Stimulated activated naive CD4-positive, alpha-beta T cell treated with Interleukin-2 at 50 U/mL for 16 hours (primary cell): ENCODE data around the gene DNMBP.
"Not testable (repeated sequence)": the region's sequence is repeated elsewhere in the genome, so short reads cannot be mapped to it uniquely, and the experiment has no call there.

Experiments used
- DNase-seq: peaks from one replicate; lab custom pipeline; 2025; lab: John Stamatoyannopoulos, UW

Gene DNMBP

DNA sequence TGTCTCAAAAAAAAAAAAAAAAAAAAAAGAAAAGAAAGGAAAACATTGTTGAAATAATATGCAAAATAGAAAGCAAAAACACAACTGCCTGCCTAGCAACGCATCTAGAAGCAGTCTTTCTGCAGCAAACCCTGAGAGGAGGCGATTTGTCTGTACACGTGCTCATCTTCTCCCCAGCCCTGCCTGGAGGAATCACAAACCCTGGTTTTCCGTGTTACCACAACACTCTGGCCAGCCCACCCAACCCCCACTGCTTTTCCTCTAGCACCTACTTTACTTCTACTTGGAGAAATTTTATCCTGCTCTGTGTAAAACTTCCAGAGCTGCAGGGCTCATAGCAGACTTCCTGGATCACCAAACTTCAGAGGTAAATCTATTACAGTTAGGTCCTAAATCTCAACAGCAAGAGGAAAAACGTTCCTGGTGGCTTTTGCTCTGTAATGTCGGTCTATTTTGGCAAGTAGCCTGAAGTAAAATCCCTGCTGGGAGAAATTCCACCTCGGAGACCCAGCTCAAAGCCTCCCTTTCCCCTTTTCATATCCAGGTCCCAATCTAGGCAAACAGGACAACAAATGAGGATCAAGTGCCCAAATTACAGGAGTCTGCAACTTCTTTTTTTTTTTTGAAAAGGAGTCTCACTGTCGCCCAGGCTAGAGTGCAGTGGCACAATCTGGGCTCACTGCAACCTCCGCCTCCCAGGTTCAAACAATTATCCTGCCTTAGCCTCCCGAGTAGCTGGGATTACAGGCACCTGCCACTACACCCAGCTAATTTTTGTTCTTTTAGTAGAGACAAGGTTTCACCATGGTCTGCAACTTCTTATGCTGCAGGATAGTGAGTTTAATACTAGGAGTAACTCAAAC is 91.6 kb downstream of the DNMBP start:
- no peak for DNase-seq

DNA sequence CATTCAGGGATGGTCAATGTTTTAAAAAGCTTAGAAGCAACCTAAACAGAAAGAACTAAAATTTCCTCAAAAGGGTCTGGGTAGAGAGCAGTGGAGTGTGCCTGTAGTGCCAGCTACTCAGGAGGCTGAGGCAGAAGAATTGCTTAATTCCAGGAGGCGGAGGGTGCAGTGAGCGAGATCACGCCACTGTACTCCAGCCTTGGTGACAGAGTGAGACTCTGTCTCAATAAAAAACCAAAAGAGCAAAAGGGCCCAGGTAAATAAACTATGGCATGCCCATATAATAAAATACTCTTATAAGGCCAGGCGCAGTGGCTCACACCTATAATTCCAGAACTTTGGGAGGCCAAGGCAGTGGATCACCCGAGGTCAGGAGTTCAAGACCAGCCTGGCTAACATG is 93.0 kb downstream of the DNMBP start:
- DNase-seq = no peak

DNA sequence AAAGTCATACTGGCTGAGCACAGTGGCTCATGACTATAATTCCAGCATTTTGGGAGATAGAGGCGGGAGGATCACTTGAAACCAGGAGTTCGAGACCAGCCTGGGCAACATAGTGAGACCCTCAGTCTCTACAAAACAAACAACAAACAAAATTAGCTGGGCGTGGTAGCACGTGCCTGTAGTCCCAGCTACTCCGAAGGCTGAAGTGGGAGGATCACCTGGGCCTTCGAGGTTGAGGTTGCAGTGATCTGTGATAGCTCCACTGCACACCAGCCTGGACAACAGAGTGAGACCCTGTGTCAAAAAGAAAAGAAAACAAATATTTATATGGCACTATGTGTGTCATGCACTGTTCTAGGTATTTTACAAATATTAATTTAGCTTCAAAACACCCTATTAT is 94.3 kb downstream of the DNMBP start:
- no peak for DNase-seq

DNA sequence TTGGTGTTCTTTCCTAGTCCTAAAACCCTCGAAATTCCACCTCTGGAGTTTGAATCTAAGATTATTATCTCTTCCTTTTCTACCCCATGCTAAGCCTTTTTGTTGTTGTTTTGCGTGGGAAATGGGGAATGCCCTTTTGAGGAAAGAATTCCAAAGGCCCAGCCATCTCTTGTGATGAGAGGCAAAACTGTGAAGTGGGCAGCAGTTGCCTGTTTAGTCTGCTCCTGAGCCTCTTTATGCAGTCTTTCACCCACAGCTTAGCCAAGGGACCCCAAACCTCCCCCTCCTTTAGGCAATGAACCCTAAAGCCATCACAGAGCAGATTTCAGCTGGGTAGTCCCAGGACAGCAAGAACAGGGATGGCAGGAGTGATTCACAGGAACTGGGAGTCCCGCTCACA is 95.5 kb downstream of the DNMBP start:
- DNase-seq = no peak

DNA sequence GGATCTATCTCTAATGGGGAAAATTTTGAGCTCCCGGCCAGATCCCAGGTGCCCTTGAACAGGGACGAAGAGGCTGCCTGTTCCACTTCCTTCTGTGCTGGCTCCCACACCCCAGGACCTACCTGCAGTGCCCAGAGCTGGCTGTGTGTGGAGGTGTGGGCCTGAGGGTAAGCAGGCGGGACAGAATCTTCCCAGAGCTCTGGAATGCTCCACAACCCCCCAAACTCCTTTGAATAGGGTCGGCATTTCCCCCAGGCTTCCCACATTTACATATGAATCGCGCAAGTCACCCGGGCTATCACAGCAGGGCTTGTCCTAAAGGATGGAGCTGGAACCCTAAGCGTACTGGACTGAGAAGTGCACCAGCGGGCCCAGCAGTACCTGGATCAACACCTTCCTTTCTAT is 95.9 kb downstream of the DNMBP start:
- DNase-seq = no peak

DNA sequence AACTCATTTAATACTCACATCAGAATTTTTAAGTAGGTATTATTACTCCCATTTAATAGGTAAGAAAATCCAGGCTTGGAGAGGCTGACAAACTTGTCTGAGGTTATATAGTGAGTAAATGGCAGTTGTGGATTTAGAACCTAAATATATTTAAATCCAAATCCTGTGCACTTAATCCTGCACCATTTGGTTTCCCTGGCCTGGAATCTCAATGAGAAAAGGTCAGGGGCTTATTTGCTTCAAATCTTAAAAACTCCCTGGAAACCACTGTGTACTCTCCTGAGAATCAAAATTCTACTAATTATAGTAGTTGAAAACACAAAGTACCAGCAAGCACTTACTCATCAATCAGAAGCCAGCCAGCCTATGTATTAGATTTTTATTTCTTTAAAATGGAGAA is 97.7 kb downstream of the DNMBP start:
- DNase-seq = no peak

DNA sequence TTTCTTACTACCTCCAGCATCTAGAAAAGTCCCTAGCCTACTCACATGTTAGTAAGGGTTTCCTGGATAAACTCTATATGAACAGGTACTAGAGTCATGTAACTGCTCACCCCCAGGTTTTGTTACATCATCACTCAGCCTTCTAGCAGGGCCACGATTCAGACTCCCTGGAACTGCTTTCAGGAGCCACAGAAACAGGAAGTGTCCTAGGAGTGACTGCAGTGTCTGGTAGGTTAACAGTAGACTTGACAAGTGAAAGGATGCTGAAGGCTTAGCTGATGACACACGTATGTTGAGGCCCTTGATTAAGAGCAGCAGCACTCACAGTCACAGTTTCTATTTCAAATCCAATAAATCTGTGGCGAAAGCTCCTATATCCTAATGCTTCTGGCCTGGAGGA is 101.2 kb downstream of the DNMBP start:
- DNase-seq = no peak

DNA sequence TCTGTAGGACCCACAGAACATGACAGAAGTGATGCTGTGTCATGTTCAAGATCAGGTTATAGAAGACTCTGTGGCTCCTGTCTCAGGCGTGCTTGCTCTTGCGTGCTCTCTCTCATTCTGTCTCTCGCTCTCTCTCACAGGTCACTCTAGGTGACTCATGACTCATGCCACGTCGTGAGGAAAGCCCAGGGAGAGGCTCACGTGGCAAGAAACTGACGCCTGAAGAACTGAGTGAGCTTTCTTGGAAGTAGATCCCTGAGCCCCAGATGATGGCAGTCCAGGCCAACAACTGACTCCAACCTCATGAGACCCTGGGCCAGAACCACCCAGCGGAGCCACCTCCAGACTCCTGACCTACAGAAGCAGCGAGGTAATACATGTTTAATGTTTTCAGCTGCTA is 103.3 kb downstream of the DNMBP start:
- no peak for DNase-seq

DNA sequence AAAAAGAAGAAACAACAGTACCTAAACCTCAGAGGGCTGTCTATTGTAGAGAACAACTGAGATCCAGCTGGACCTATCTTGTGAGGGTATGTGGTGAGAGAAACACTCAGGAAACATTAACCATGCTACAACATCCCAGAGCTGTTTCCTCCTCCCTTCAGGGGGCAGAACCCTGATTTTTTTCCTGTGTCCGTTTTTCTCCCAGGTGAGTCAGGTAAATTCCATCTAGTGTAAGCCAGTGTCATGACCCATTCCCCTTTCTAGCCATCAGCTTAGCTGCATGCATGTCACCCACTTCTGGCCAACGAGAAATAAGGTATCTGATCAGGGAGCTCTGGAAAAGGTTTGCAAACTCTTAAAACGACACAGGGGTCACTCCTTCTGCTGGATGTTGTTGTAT is 103.8 kb downstream of the DNMBP start:
- no peak for DNase-seq

DNA sequence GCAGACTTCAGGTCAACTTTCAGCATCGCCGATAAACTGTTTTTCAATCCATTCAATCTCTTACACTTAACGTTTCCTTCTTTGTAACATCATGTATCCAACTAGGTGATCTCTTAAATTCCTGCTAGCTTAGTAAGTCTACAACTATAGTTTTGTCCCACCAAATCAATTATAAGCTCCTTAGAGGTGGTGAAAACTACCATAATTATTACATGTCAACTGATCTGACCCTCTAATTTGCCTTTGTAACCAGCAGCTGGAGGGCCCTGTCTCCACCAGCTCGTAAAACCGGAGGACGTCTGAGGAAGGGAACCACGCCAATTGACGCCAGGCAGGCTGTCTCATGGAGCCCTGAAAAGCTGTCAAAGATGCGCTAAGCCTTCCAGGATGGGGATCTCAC is 113.9 kb downstream of the DNMBP start:
- no peak for DNase-seq

DNA sequence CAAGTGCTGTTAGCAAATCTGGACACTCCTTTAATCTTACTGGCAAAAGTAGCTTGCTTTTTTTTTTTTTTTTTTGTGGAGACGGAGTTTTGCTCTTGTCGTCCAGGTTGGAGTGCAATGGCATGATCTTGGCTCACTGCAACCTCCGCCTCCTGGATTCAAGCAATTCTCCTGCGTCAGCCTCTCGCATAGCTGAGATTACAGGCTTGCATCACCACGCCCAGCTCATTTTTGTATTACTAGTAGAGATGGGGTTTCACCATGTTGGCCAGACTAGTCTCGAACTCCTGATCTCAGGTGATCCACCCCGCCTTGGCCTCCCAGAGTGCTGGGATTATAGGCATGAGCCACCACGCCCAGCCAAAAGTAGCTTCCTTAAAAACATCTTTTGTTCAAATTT is 114.7 kb downstream of the DNMBP start:
- DNase-seq = not testable (repeated sequence)

DNA sequence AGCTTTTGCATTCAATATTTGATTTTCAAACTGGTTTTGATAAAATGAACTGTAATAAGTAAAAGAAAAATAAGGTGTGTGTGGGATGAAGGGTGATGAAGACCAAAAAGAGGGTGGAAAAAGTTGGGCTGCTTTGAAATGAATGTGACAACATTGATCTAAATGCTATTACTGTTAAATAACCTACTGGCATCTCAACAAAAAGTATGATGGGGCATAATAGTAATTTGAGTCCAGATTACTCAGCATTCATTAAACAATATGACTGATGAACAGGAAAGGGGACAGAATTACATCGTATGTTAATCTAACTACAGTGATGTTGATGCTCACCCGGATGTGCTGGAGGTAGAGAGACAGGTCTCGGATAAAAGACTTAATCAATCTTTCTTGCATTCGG is 115.1 kb downstream of the DNMBP start:
- no peak for DNase-seq

DNA sequence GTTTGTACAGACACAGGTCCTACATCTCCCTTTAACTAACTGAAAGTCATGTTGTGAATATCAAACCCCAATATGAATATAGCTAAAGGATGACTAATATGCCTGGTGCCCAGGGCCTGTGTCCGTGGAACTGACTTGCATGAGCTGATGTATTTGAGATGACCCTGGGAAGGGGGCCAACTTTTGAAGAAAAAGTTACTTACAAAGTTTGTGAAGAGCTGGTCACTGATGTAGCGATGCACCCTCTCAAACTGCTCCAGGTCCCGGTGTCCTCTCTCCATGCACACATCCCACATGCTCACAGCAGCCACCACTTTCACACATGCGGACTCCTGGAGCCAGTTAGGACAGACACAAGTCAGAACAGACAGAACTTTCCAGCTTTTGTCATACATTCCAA is 121.1 kb downstream of the DNMBP start:
- no peak for DNase-seq

DNA sequence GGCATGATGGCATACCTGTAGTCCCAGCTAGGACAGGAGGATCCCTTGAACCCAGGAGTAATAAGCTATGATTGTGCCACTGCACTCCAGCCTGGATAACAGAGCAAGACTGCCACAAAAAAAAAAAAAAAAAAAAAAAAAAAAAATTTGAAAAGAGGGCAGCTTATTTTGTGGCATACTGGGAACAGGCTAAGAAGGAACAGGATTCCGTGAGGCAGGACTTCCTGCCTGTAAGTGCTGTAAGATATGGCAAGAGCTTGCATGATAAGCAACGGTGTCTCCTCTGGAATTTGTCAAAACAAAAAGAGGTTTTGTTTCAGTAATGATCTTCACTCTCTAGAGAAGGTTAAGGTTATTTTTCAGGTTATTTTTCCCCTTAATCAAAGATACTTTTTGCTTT is 126.2 kb downstream of the DNMBP start:
- DNase-seq = no peak

DNA sequence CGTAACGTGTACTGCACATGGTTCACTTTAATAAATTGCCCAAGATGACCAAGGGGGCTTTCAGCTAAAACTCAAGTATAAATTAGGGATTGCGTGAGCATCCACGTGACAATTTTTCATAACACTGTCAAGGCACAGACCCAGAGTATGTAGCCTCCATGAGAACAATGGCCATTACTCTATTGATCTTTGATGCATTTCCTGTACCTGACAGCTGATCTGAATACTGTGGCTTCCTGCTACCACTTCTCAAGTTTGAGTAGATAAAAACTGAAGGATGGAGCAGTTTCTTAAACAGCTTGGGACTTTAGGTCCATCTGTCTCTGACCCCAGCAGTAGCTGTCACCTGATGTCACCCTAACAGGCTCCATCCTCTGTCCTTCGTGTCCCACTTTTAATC is 128.4 kb downstream of the DNMBP start:
- DNase-seq = no peak

DNA sequence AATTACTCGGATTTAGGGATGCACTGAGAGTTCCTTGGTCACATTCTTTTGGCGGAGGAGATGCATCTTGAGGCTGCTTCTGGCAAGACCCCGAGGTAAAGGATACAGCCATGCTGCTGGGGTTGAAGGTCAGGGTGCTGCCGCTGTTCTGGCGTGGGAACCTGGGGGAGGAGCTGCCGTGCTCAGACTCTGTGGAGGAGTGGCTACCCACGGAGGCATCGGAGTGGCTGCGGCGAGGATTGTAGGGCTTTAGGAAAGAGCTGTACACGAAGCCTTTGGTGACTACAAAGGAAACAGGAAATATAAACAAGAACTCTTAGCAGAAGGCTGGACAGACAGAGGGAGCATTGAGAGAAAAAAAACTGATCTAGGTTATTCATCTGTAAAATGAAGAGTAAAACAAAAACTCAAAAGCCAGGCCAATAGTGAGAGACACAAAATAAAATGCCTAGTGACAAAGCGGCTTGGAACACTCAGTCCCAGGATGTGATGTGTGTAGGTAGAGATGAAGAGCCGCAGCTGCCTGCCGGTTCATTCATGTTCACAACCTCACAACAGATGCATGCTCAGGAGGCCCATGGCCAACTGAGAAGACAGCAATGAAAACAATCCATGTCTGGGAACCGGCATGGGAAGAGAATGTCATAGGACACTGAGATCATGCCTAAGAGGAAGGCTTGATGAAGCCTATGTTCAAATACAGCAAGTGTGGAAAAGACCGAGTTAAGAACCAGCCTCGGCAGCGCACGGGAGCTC is 129.5 kb downstream of the DNMBP start:
- DNase-seq = no peak

DNA sequence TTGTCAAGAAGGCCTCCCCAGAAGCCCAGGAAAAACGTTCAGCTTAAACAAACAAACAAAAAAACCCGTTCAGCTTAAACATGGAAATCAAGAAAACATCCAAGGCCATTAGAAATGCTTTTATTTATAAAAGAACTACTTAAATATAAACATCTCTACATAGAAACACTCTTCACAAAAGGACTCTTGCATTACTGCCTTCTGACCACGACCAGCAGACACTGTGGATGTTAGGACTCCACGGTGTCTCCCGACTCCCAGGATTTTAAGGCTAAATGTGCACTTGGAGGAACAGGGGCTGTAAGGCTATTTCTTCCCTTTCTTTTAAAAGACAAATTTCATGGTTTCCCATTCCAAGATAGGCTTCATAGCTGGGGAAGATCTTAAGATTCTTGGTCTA is 134.3 kb downstream of the DNMBP start:
- no peak for DNase-seq

DNA sequence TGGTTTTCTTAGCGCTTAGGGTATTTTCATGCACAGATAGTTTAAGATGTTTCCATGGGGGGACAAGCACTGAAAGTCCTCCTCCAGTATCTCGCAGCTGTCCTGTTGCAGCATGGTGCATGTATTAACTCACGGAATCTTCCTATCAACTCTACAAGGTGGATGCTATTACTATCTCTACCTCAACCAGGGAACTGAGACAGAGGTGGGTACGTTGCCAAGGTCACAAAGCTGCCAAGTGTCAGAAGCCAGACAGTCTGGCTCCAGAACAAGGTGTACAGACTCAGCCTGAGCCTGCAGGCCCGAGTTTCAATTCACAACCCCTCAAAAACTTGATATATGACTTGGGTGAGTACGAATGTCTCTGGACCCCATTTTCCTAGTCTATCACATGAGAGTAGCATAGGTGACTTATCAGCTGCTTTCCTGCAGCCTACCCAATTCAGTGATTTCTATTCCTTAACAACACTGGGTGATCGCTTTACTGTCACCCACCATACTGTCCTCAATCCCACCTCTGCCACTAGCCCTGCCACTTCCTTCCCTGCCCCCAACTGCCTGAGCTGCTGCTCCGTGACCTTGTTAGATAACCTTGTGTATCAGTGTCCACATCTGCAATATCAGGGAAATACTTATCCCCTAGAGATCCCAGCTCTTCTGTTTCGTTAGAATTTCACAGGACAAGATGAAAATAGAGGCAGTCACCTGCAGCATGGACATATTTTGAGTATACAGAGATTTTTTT is 135.2 kb downstream of the DNMBP start:
- no peak for DNase-seq

DNA sequence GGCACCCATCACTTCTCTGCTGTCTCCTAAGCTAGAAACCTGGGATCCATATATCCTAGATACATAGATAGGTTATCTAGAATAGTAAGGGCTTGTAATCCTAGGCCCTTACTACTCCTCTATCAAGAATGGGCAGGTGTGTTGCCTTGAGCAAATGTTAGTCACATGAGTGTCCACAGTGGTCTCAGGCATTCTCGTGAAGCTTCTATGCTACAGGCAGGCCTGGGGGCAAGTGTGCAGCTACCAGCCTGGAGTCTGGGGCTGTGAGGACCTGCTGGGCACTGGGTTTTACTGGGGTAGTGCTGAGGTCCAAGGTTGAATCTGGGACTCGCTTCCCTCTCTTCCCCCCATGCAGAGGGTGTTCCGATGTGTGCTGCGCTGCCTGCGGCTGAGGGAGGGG is 135.9 kb downstream of the DNMBP start:
- no peak for DNase-seq

DNA sequence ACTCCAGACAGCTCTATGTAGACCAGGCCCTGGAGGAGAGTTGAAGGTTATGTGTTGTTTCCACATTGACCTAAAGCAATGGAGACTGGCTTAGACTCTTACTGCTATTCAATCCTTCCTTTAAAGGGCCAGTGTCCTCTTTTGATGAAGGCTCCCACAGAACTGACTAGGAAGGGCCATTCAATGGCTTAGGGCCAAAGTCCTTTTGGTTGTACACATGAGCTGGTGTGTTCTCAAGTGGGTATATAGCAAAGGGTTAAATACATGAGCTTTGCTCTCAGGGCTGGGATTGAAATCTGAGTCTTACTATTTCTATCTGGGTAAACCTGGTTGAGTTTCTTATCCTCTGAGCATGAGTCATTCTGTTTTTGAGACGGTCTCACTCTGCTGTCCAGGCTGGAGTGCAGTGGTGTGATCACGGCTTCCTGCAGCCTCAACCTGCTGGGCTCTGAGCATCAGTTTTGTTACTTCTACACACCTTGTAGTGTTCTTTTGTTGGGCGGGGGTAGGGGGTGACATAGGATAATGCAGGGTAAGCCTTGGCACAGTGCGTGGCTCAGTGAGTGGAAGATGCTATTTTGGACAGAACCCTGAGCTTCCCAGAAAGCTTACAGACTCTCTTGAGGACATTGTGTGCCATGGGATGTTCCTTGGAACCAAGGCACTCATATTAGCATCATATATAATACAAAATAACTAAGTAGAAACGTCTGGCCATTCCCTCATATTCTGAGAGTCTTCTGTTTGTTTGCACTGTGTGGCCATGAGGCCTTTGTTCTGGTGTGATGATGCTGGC is 137.2 kb downstream of the DNMBP start:
- no peak for DNase-seq

DNA sequence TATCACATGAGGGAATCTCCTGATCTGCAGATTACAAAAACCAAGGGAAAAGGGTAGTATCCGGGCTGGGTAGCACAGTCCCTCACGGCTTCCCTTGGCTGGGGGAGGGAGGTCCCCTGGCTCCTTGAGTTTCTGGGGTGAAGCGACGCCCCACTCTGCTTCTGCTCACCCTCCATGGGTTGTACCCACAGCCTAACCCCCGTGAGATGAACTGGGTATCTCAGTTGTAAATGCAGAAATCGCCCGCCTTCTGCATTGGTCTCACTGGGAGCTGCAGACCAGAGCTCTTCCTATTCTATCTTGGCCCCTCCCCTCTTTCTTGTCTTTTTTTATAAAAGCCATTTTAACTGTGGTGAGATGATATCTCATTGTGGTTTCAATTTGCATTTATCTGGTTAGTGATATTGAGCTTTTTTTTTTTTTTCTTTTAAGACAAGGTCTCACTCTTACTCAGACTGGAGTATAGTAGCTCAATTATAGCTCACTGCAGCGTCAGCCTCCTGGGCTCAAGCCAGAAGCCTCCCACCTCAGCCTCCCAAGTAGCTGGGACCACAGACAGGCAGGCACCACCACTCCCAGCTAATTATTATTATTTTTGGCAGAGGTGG is 139.5 kb downstream of the DNMBP start:
- DNase-seq = peak; percentile 46
